HL-60/S4 treated with phorbol 12-myristate 13-acetate at 8.2 ng/mL for 4 days and 3 days (cell line): ENCODE results near the gene DOK3.
"Not testable (repeated sequence)": the region's sequence is repeated elsewhere in the genome, so short reads cannot be mapped to it uniquely, and the experiment has no call there.

ENCODE experiments used
- in situ Hi-C: fragments of 300-500 bp; cut with MboI; formaldehyde crosslinking; loops from 2 replicates; pipeline ENCODE4 v1.15.0; 2022; ENCODE audit warnings: low sequenced_read_pairs

Gene DOK3

GRCh38 chr5:177498013-177498787 lies 11.4 kb downstream of the DOK3 start:
- in situ Hi-C loops: no loop called here

- in situ Hi-C loops: no loop called here
These were observed 12.2 kb downstream of the DOK3 start, which contains the start of gene PDLIM7 for GRCh38 chr5:177497292-177498012. Gene PDLIM7 (minus strand): TSS chr5:177497604. CDS start chr5:177496512, 1,092 bp downstream.

- in situ Hi-C loops: no loop called here
These were observed 12.8 kb downstream of the DOK3 start for GRCh38 chr5:177496727-177497291.

- in situ Hi-C loops: no loop called here
These were observed 13.4 kb downstream of the DOK3 start for GRCh38 chr5:177496070-177496726.

GRCh38 chr5:177495243-177496060 lies 14.2 kb downstream of the DOK3 start:
- in situ Hi-C loops: no loop called here

GRCh38 chr5:177494346-177495195 lies 15.1 kb downstream of the DOK3 start:
- in situ Hi-C loops: no loop called here

- in situ Hi-C loops: no loop called here
These were observed 15.8 kb downstream of the DOK3 start for GRCh38 chr5:177493795-177494345.

- in situ Hi-C loops: no loop called here
These were observed 16.8 kb downstream of the DOK3 start for GRCh38 chr5:177492841-177493240.

- in situ Hi-C loops: no loop called here
These were observed 17.5 kb downstream of the DOK3 start for GRCh38 chr5:177491983-177492746.

GRCh38 chr5:177491429-177491945 lies 18.1 kb downstream of the DOK3 start:
- in situ Hi-C loops: no loop called here

GRCh38 chr5:177490992-177491391 lies 18.6 kb downstream of the DOK3 start:
- in situ Hi-C loops: no loop called here

- in situ Hi-C loops: no loop called here
These were observed 19.2 kb downstream of the DOK3 start for GRCh38 chr5:177490311-177490991.

GRCh38 chr5:177489119-177489716 lies 20.4 kb downstream of the DOK3 start:
- in situ Hi-C loops: no loop called here

GRCh38 chr5:177487975-177488374 lies 21.7 kb downstream of the DOK3 start:
- in situ Hi-C loops: no loop called here

- in situ Hi-C loops: no loop called here
These were observed 22.5 kb downstream of the DOK3 start for GRCh38 chr5:177487144-177487543.

- in situ Hi-C loops: no loop called here
These were observed 23.4 kb downstream of the DOK3 start for GRCh38 chr5:177486256-177486655.

GRCh38 chr5:177485753-177486152 lies 23.9 kb downstream of the DOK3 start:
- in situ Hi-C loops: not testable (repeated sequence)
